Panc1 (cell line): ENCODE data around the gene MCF2L. TPM values are rescaled to one million over a fixed set of nuclear protein-coding genes. Genes with fewer than 3 reads are reported as not detected.

Source experiments
- ATAC-seq: fragments of 200-7000 bp; cut with Tn5 transposase; 2 replicates; pipeline ENCODE4 v1.9.1; 2020; ENCODE audit warnings: mild to moderate bottlenecking, moderate library complexity
- BruUV-seq: library from RNA; stranded (reverse); fragments of 400-500 nt; replicated peaks from 2 replicates; lab custom pipeline; 2021; lab: Mats Ljungman, UMichigan
- CTCF ChIA-PET: fragments of 300-600 bp; sonication (Branson Sonifier 250); formaldehyde crosslinking; loops from one replicate; lab custom pipeline; 2022; ENCODE audit warnings: antibody characterized with exemption; lab: Charles Lee
- POLR2A ChIA-PET: fragments of 300-600 bp; sonication (Branson Sonifier 250); formaldehyde crosslinking; loops from one replicate; lab custom pipeline; 2022; ENCODE audit warnings: antibody characterized with exemption; lab: Charles Lee
- DNase-seq: peaks from one replicate; pipeline ENCODE4 v3.0.0-alpha.2; 2010; ENCODE audit warnings: low read depth, low spot score
- H3K27ac ChIP-seq: 2 replicates; pipeline ENCODE4 v1.5.1; 2011; ENCODE audit warnings: mild to moderate bottlenecking, low read length, inconsistent platforms
- H3K27me3 ChIP-seq: fragments of 200-500 bp; sonication (Bioruptor generic); 2 replicates; pipeline ENCODE4 v1.6.0; 2014; ENCODE audit warnings: low read length, inconsistent platforms; ENCODE audit not compliant: control insufficient read depth, insufficient read depth
- H3K36me3 ChIP-seq: fragments of 200-500 bp; sonication (Bioruptor generic); 2 replicates; pipeline ENCODE4 v1.5.1; 2014; ENCODE audit warnings: inconsistent platforms, mild to moderate bottlenecking, low read length, moderate library complexity; ENCODE audit not compliant: control insufficient read depth, insufficient read depth
- H3K4me1 ChIP-seq: 2 replicates; pipeline ENCODE4 v1.5.1; 2011; ENCODE audit warnings: inconsistent platforms, mild to moderate bottlenecking, low read length, moderate library complexity; ENCODE audit not compliant: control insufficient read depth, insufficient read depth
- H3K4me3 ChIP-seq, 2 experiments: 2 replicates each; pipeline ENCODE4 v1.5.1; 2011 to 2012; ENCODE audit warnings: low read depth in 2 of 2, low read length in 2 of 2, mild to moderate bottlenecking in 2 of 2, inconsistent platforms in 1 of 2, moderate library complexity in 1 of 2
- H3K9me3 ChIP-seq: fragments of 200-500 bp; sonication (Bioruptor generic); 2 replicates; pipeline ENCODE4 v1.5.1; 2014; ENCODE audit warnings: low read depth, mild to moderate bottlenecking, inconsistent platforms, low read length, moderate library complexity; ENCODE audit not compliant: control insufficient read depth, insufficient read depth
- CTCF ChIP-seq: fragments of 450-650 bp; IDR thresholded peaks from 2 replicates; pipeline ENCODE4 v1.5.1; 2017; ENCODE audit warnings: mild to moderate bottlenecking
- POLR2AphosphoS5 ChIP-seq: IDR thresholded peaks from 2 replicates; pipeline ENCODE4 v1.6.1; 2012; ENCODE audit warnings: mild to moderate bottlenecking, low read depth, low read length, moderate library complexity
- REST ChIP-seq, 2 experiments: IDR thresholded peaks; 2 replicates each; pipeline ENCODE4 v1.6.1; 2011 to 2012; ENCODE audit warnings: low read depth in 2 of 2, control low read depth in 1 of 2, low read length in 1 of 2, mild to moderate bottlenecking in 1 of 2, moderate library complexity in 1 of 2; ENCODE audit not compliant: insufficient read depth in 1 of 2
- SIN3A ChIP-seq: IDR thresholded peaks from 2 replicates; pipeline ENCODE4 v1.6.1; 2012; ENCODE audit warnings: low read depth, mild to moderate bottlenecking, low read length, moderate library complexity, borderline replicate concordance; ENCODE audit not compliant: insufficient read depth
- TCF7L2 ChIP-seq: IDR thresholded peaks from 2 replicates; pipeline ENCODE4 v1.6.1; 2011; ENCODE audit warnings: mild to moderate bottlenecking, low read depth, low read length, inconsistent platforms
- in situ Hi-C: cut with HindIII; loops from 2 replicates; pipeline ENCODE4 v1.10.0; 2016; ENCODE audit warnings: low sequenced_read_pairs, low pct_unique_long_range_greater_than_20kb
- intact Hi-C: fragments of 100-400 bp; cut with micrococcal nuclease; formaldehyde crosslinking; loops from one replicate; pipeline ENCODE4 v1.10.0; 2022; ENCODE audit not compliant: unreplicated experiment
- total RNA-seq: library from RNA; stranded (reverse); gene quantifications from one replicate; pipeline ENCODE4 v1.2.1, GENCODE V29; 2021; ENCODE audit not compliant: unreplicated experiment

The MCF2L gene
- total RNA-seq, 1 experiment from 2014 or later: 0.57 TPM

- Histone ChIP-seq H3K4me3 (no peak overlapping the region), H3K27me3 (peaks cover 2% of the 10 kb centered on the region; the same call in 1 of the 2 replicates), H3K27ac (no peak overlapping the region), H3K4me1 (no peaks in the 10 kb centered on the region), H3K9me3 (no peaks in the 10 kb centered on the region), H3K36me3 (no peaks in the 10 kb centered on the region)
- in situ Hi-C loops: no loop called here
- CTCF ChIA-PET: no interaction called here
- BruUV-seq: no TSS peak
- ATAC-seq (no peak), DNase-seq (no peak)
- POLR2A ChIA-PET: no interaction called here
- intact Hi-C loops: no loop called here
- TF ChIP-seq REST (IDR thresholded peaks at IDR 0.05; ENCODE audit: insufficient read depth in 1 of 2, low read depth in 2 of 2, low read length in 1 of 2) (no peak), SIN3A (no peak), TCF7L2 (no peak), POLR2AphosphoS5 (no peak), CTCF (no peak)
These were observed 39.8 kb upstream of the MCF2L start for GRCh38 chr13:112928972-112929782.

- no TSS peak for BruUV-seq
- no peak for TF ChIP-seq TCF7L2
- TF ChIP-seq CTCF: no peak
- no peak for TF ChIP-seq POLR2AphosphoS5
- TF ChIP-seq REST (IDR thresholded peaks at IDR 0.05; ENCODE audit: insufficient read depth in 1 of 2, low read depth in 2 of 2, low read length in 1 of 2): no peak
- no peak for TF ChIP-seq SIN3A
- Histone ChIP-seq H3K4me1 (no peaks in the 10 kb centered on the region), H3K9me3 (no peaks in the 10 kb centered on the region), H3K27me3 (peaks cover 2% of the 10 kb centered on the region; the same call in 1 of the 2 replicates), H3K27ac (no peak overlapping the region), H3K36me3 (no peaks in the 10 kb centered on the region), H3K4me3 (no peak overlapping the region)
- CTCF ChIA-PET: no interaction called here
- POLR2A ChIA-PET: no interaction called here
- intact Hi-C loops: no loop called here
- ATAC-seq (no peak), DNase-seq (no peak)
- in situ Hi-C loops: no loop called here
These were observed 39.3 kb upstream of the MCF2L start for GRCh38 chr13:112929783-112930055.
